SK-N-SH treated with all-trans-retinoic acid at 6 μM for 48 hours (cell line): ENCODE measurements around the gene PUSL1.

Source experiments
- ESRRG ChIP-seq: fragments of 250-450 bp; sonication (Bioruptor Pico); IDR thresholded peaks from 2 replicates; pipeline ENCODE4 v1.6.1; 2021; ENCODE audit warnings: mild to moderate bottlenecking
- RARB ChIP-seq: fragments of 250-450 bp; sonication (Bioruptor Pico); IDR thresholded peaks from 2 replicates; pipeline ENCODE4 v1.8.0; 2021; ENCODE audit warnings: mild to moderate bottlenecking, moderate library complexity
- SNAI2 ChIP-seq: fragments of 250-450 bp; sonication (Bioruptor Pico); IDR thresholded peaks from 2 replicates; pipeline ENCODE4 v1.5.0; 2020; ENCODE audit warnings: mild to moderate bottlenecking, moderate library complexity
- ZC3H10 ChIP-seq: fragments of 250-450 bp; sonication (Bioruptor Pico); IDR thresholded peaks from 2 replicates; pipeline ENCODE4 v1.5.1; 2021; ENCODE audit warnings: mild to moderate bottlenecking, moderate library complexity
- ZFP30 ChIP-seq: fragments of 450-650 bp; formaldehyde crosslinking; IDR thresholded peaks from 2 replicates; pipeline ENCODE4 v1.5.0; 2022; ENCODE audit warnings: mild to moderate bottlenecking, moderate library complexity
- ZNF565 ChIP-seq: fragments of 450-650 bp; formaldehyde crosslinking; conservative IDR thresholded peaks from 2 replicates; pipeline ENCODE4 v1.5.0; 2020; ENCODE audit warnings: low read depth, mild to moderate bottlenecking, moderate library complexity
- ZNF70 ChIP-seq: fragments of 450-650 bp; formaldehyde crosslinking; IDR thresholded peaks from 2 replicates; pipeline ENCODE4 v1.5.0; 2020; ENCODE audit warnings: mild to moderate bottlenecking, moderate library complexity
- TF ChIP-seq, protein P1 (sequence below): fragments of 250-450 bp; sonication (Bioruptor Pico); IDR thresholded peaks from 2 replicates; pipeline ENCODE4 v1.5.1; 2020; ENCODE audit warnings: low read depth, mild to moderate bottlenecking, moderate library complexity
- TF ChIP-seq, protein P2 (sequence below): fragments of 250-450 bp; sonication (Bioruptor Pico); IDR thresholded peaks from 2 replicates; pipeline ENCODE4 v1.8.0; 2020; ENCODE audit warnings: mild to moderate bottlenecking, moderate library complexity, borderline replicate concordance

GRCh38 chr1:1275836-1276235 lies 32.6 kb upstream of the PUSL1 start:
- no peak for TF ChIP-seq SNAI2
- no peak for TF ChIP-seq ZFP30 (CRISPR knock-in tag)
- TF ChIP-seq ZNF565 (CRISPR knock-in tag): no peak
- TF ChIP-seq RARB (CRISPR knock-in tag): no peak
- no peak for TF ChIP-seq ESRRG (CRISPR knock-in tag)
- TF ChIP-seq ZC3H10 (CRISPR knock-in tag): no peak
- TF ChIP-seq, protein P1, sequence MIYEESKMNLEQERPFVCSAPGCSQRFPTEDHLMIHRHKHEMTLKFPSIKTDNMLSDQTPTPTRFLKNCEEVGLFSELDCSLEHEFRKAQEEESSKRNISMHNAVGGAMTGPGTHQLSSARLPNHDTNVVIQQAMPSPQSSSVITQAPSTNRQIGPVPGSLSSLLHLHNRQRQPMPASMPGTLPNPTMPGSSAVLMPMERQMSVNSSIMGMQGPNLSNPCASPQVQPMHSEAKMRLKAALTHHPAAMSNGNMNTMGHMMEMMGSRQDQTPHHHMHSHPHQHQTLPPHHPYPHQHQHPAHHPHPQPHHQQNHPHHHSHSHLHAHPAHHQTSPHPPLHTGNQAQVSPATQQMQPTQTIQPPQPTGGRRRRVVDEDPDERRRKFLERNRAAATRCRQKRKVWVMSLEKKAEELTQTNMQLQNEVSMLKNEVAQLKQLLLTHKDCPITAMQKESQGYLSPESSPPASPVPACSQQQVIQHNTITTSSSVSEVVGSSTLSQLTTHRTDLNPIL (CRISPR knock-in tag): no peak
- TF ChIP-seq, protein P2, sequence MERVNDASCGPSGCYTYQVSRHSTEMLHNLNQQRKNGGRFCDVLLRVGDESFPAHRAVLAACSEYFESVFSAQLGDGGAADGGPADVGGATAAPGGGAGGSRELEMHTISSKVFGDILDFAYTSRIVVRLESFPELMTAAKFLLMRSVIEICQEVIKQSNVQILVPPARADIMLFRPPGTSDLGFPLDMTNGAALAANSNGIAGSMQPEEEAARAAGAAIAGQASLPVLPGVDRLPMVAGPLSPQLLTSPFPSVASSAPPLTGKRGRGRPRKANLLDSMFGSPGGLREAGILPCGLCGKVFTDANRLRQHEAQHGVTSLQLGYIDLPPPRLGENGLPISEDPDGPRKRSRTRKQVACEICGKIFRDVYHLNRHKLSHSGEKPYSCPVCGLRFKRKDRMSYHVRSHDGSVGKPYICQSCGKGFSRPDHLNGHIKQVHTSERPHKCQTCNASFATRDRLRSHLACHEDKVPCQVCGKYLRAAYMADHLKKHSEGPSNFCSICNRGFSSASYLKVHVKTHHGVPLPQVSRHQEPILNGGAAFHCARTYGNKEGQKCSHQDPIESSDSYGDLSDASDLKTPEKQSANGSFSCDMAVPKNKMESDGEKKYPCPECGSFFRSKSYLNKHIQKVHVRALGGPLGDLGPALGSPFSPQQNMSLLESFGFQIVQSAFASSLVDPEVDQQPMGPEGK (CRISPR knock-in tag): no peak
- TF ChIP-seq ZNF70 (CRISPR knock-in tag): no peak
